Measurements from ENCODE around the gene SKP1.
A peak's percentile ranks its signal among the peaks of the same experiment; 100 is the strongest.

Gene SKP1

GRCh38 chr5:134113902-134114875, 62.6 kb downstream of the SKP1 start, which contains the start of gene TCF7:
Gene TCF7 (plus strand): TSS chr5:134114681. CDS start chr5:134114907, 226 bp downstream.
- peak; percentile 59 for ATAC-seq
- peak; percentile 78 for DNase-seq

- DNase-seq: peak; percentile 33
Measured at GRCh38 chr5:134113363-134113889, 63.3 kb downstream of the SKP1 start.

GRCh38 chr5:134112726-134113362, 63.9 kb downstream of the SKP1 start:
- DNase-seq (no peak), ATAC-seq (no peak)

More at GRCh38 chr5:134113363-134113889, 63.3 kb downstream of the SKP1 start:
- no peak for ATAC-seq

GRCh38 chr5:134111741-134112647, 64.8 kb downstream of the SKP1 start:
- ATAC-seq (peak; percentile 77), DNase-seq (peak; percentile 38)

GRCh38 chr5:134110382-134110781, 66.4 kb downstream of the SKP1 start:
- ATAC-seq (peak; percentile 15), DNase-seq (peak; percentile 47)

- DNase-seq (no peak), ATAC-seq (no peak)
Measured at GRCh38 chr5:134107779-134108178, 69.0 kb downstream of the SKP1 start.

GRCh38 chr5:134106991-134107701, 69.6 kb downstream of the SKP1 start:
- ATAC-seq (no peak), DNase-seq (no peak)

- ATAC-seq (peak; percentile 5), DNase-seq (peak; percentile 66)
Measured at GRCh38 chr5:134103998-134104654, 72.6 kb downstream of the SKP1 start.

- ATAC-seq: peak; percentile 2
Measured at GRCh38 chr5:134103397-134103796, 73.4 kb downstream of the SKP1 start.

GRCh38 chr5:134101686-134102439, 74.9 kb downstream of the SKP1 start:
- peak; percentile 20 for ATAC-seq
- DNase-seq: peak; percentile 88

More at GRCh38 chr5:134103397-134103796, 73.4 kb downstream of the SKP1 start:
- peak; percentile 45 for DNase-seq

GRCh38 chr5:134100283-134101091, 76.3 kb downstream of the SKP1 start:
- peak; percentile 80 for DNase-seq
- ATAC-seq: peak; percentile 86

GRCh38 chr5:134099939-134100282, 76.8 kb downstream of the SKP1 start:
- DNase-seq (no peak), ATAC-seq (no peak)

- ATAC-seq (no peak), DNase-seq (no peak)
Measured at GRCh38 chr5:134099288-134099872, 77.4 kb downstream of the SKP1 start.

Measured in stimulated activated naive CD8-positive, alpha-beta T cell treated with anti-CD3 and anti-CD28 coated beads, Interleukin-15, Interleukin-2, amounts not matched to agents 100 U/mL and 50 U/mL, for 24 hours (primary cell).